ENCODE measurements around the gene MPPED1.

DNA sequence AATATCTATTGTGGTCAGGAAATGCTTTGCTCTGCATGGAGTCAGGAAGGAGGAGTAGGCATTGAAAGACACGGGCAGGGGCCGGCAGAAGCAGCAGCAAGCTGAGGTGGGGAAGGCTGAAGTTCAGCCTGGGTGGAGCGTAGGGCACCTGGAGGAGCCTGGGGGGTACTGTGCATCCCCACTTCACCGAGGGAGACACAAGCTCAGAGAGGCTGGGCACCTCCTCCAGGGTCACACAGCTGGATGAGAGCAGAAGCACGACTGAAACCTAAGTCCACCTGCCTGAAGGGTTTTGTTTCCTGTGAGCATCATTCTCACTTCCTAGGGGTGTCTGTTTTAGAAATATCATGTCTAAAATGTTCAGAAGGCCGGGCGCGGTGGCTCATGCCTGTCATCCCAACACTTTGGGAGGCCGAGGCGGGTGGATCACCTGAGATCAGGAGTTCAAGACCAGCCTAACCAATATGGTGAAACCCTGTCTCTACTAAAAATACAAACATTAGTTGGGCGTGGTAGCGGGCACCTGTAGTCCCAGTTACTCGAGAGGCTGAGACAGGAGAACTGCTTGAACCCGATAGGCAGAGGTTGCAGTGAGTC lies 138.3 kb downstream of the MPPED1 start:
- TF ChIP-seq, protein P1, sequence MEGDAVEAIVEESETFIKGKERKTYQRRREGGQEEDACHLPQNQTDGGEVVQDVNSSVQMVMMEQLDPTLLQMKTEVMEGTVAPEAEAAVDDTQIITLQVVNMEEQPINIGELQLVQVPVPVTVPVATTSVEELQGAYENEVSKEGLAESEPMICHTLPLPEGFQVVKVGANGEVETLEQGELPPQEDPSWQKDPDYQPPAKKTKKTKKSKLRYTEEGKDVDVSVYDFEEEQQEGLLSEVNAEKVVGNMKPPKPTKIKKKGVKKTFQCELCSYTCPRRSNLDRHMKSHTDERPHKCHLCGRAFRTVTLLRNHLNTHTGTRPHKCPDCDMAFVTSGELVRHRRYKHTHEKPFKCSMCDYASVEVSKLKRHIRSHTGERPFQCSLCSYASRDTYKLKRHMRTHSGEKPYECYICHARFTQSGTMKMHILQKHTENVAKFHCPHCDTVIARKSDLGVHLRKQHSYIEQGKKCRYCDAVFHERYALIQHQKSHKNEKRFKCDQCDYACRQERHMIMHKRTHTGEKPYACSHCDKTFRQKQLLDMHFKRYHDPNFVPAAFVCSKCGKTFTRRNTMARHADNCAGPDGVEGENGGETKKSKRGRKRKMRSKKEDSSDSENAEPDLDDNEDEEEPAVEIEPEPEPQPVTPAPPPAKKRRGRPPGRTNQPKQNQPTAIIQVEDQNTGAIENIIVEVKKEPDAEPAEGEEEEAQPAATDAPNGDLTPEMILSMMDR (IDR thresholded peaks at IDR 0.05; ENCODE audit: borderline replicate concordance, extremely low read depth, low read length, poor library complexity, severe bottlenecking) = no peak
- TF ChIP-seq EZH2 (IDR thresholded peaks at IDR 0.05; ENCODE audit: borderline replicate concordance, low read depth, low read length, severe bottlenecking) = no peak
